ENCODE results near the gene PRDM13. TPM values are rescaled to one million over a fixed set of nuclear protein-coding genes. Genes with fewer than 3 reads are reported as not detected.
A peak's percentile ranks its signal among the peaks of the same experiment; 100 is the strongest.

PRDM13 gene
- total RNA-seq (2021) (0.09 to 0.14 TPM (median 0.11 TPM) in 3 replicates), Bru-seq, nascent RNA (percentile 9 among the genes with signal in this experiment)
- long read RNA-seq, experiment 1, partial matches to known transcripts = 0 of 1 reads
- long read RNA-seq, experiment 1, other reads (novel, unspliced or antisense) = 1 of 1 reads
- long read RNA-seq, experiment 2 = 0 reads
- long read RNA-seq, experiment 3 = 0 reads

GRCh38 chr6:99606656-99607415, at the start of gene PRDM13:
PRDM13 (plus strand) TSS chr6:99606833; CDS start chr6:99607035, 202 bp downstream.
- no peak within 1 kb of the TSS for H3K27ac Mint-ChIP-seq
- peak; percentile 48 for DNase-seq (ENCODE audit: low spot score)
- TF ChIP-seq HMGA2 (CRISPR knock-in tag; IDR thresholded peaks at IDR 0.05) (no peak), ZNF425 (CRISPR knock-in tag; conservative IDR thresholded peaks at IDR 0.05) (no peak), NFE2L1 (CRISPR knock-in tag; IDR thresholded peaks at IDR 0.05) (no peak), GTF2I (CRISPR knock-in tag; conservative IDR thresholded peaks at IDR 0.05) (no peak), IRF1 (CRISPR knock-in tag; IDR thresholded peaks at IDR 0.05) (no peak), ZNF532 (CRISPR knock-in tag; IDR thresholded peaks at IDR 0.05; ENCODE audit: borderline replicate concordance) (no peak), ZNF263 (CRISPR knock-in tag; IDR thresholded peaks at IDR 0.05; ENCODE audit: low read depth) (no peak), RELA (CRISPR knock-in tag; IDR thresholded peaks at IDR 0.05; ENCODE audit: borderline replicate concordance) (no peak), ARID4B (CRISPR knock-in tag; IDR thresholded peaks at IDR 0.05; ENCODE audit: borderline replicate concordance) (no peak), FOXP4 (CRISPR knock-in tag; IDR thresholded peaks at IDR 0.05) (no peak), ESRRA (CRISPR knock-in tag; IDR thresholded peaks at IDR 0.05; ENCODE audit: borderline replicate concordance) (no peak), ZNF232 (CRISPR knock-in tag; IDR thresholded peaks at IDR 0.05) (no peak)
- H3K4me1 Mint-ChIP-seq = peaks cover 78% of the 10 kb centered on the region
- peak within 1 kb of the TSS; percentile 30 for H3K4me3 Mint-ChIP-seq
- H3K9me3 Mint-ChIP-seq = no peaks in the 10 kb centered on the region
- peak; percentile 6 for ATAC-seq
- no peaks in the 10 kb centered on the region for H3K36me3 Mint-ChIP-seq
- peaks cover 100% of the 10 kb centered on the region for H3K27me3 Mint-ChIP-seq (ENCODE audit: low read depth)
- ChIA-PET CTCF (interaction anchor here (2.6 kb wide), 1 partner anchor 18 kb away, joined by 12 read pairs; no protein-coding TSS in a partner anchor), POLR2A (interaction anchor here (1.8 kb wide), 1 partner anchor 38 kb away, joined by 5 read pairs; the partner anchor contains the start of gene CCNC)

Measured in WTC11 (cell line).